Brain microvascular endothelial cell (primary cell): ENCODE measurements around the gene SLC22A2.

Experiments
- DNase-seq: peaks from one replicate; pipeline ENCODE4 v3.0.0-alpha.2; 2020
- H3K27ac ChIP-seq: fragments of 250-450 bp; sonication (Bioruptor Pico); 2 replicates; pipeline ENCODE4 v1.5.1; 2020; ENCODE audit warnings: mild to moderate bottlenecking, moderate library complexity
- H3K27me3 ChIP-seq: fragments of 250-450 bp; sonication (Bioruptor Pico); replicated peaks from 2 replicates; pipeline ENCODE4 v1.5.1; 2020; ENCODE audit warnings: mild to moderate bottlenecking
- H3K36me3 ChIP-seq: fragments of 250-450 bp; sonication (Bioruptor Pico); replicated peaks from 2 replicates; pipeline ENCODE4 v1.5.1; 2020; ENCODE audit warnings: mild to moderate bottlenecking
- H3K4me3 ChIP-seq: 2 replicates; pipeline ENCODE4 v1.5.1; 2011; ENCODE audit warnings: low read depth, mild to moderate bottlenecking, control low read depth, low read length, moderate library complexity
- in situ Hi-C: cut with HindIII; loops from 2 replicates; pipeline ENCODE4 v1.10.0; 2017; ENCODE audit warnings: low sequenced_read_pairs, low pct_ligation_motif_present
- TF ChIP-seq, protein P1 (sequence below): IDR thresholded peaks from 2 replicates; pipeline ENCODE4 v1.5.1; 2011; ENCODE audit warnings: low read depth, mild to moderate bottlenecking, moderate library complexity, low read length, control low read depth, inconsistent platforms; ENCODE audit errors: missing control alignments

Gene SLC22A2

DNA sequence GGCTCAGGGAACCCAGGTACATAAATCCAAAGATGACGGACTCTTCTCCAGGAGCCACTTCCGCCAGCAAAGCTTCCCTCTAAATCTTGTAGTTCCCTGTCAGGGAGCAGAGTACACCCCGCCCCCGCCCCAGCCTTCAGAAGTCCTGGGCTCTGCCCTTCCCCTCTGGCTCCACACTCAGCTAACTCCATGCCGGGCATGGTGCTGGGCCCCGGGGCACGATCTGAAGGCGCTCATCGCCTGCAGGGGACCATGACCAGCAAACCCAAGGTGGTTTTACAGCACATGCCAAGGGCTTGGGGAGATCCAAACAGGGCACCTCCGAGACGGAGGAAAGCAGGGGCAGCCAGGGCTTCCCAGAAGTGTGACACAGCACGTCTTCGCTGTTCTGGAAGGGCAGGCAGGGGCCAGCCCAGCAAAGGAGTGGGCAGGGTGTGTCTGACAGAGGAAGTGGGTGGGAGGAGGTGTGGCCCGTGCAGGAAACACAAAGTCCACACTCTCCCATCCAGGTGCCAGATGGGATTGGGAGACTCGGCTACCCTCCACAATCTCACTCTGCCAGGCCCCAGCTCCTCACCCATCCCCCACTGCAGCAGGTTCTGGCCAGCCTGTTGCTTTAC lies 41.6 kb upstream of the SLC22A2 start:
- Histone ChIP-seq H3K36me3 (no peaks in the 10 kb centered on the region), H3K4me3 (no peak overlapping the region), H3K27ac (no peak overlapping the region), H3K27me3 (no peaks in the 10 kb centered on the region)
- DNase-seq = no peak
- in situ Hi-C loops = no loop called here
- TF ChIP-seq, protein P1, sequence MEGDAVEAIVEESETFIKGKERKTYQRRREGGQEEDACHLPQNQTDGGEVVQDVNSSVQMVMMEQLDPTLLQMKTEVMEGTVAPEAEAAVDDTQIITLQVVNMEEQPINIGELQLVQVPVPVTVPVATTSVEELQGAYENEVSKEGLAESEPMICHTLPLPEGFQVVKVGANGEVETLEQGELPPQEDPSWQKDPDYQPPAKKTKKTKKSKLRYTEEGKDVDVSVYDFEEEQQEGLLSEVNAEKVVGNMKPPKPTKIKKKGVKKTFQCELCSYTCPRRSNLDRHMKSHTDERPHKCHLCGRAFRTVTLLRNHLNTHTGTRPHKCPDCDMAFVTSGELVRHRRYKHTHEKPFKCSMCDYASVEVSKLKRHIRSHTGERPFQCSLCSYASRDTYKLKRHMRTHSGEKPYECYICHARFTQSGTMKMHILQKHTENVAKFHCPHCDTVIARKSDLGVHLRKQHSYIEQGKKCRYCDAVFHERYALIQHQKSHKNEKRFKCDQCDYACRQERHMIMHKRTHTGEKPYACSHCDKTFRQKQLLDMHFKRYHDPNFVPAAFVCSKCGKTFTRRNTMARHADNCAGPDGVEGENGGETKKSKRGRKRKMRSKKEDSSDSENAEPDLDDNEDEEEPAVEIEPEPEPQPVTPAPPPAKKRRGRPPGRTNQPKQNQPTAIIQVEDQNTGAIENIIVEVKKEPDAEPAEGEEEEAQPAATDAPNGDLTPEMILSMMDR = no peak

DNA sequence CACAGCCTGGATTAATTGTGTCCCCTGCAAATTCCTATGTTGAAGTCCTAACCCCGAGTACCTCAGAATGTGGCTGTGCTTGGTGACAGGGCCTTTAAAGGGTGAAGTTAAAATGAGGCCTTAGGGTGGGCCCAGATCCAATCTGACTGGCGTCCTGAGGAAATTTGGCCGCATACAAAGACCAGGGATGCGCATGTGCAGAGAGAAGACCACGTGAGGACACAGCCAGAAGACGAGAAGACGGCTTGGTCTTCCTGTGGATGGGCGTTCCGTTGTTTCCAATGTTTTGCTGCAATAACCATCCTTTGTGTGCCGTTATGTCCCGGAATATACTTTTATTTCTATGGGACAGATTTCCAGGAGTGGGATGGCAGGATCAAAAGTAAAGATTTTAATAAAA lies 40.9 kb upstream of the SLC22A2 start:
- in situ Hi-C loops = no loop called here
- no peak overlapping the region for H3K4me3 ChIP-seq
- H3K27ac ChIP-seq = no peak overlapping the region
- H3K27me3 ChIP-seq = no peaks in the 10 kb centered on the region
- H3K36me3 ChIP-seq = no peaks in the 10 kb centered on the region
- DNase-seq = no peak
- TF ChIP-seq, protein P1 = no peak

DNA sequence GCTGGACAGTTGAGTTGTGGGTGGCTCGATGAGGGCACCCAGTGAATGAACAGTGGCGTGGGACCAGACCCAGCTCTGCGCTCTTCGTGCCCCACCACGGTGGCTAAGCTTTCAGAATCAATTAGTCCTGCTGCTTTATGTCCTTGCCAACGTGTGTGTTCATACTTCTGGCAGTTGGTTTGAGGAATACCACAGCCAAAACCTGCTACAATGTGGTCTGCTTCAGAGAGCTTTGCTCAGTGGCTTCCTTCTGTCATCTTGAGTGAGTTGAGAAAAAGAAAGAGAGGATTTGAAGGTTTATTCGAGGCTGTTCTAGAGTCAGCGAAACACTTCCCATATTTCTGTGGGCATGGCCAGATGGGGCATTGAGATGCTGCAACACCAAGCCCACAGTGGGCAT lies 39.5 kb upstream of the SLC22A2 start:
- in situ Hi-C loops = no loop called here
- TF ChIP-seq, protein P1 = no peak
- no peak overlapping the region for H3K4me3 ChIP-seq
- DNase-seq = no peak
- H3K36me3 ChIP-seq = no peaks in the 10 kb centered on the region
- no peak overlapping the region for H3K27ac ChIP-seq
- no peaks in the 10 kb centered on the region for H3K27me3 ChIP-seq

DNA sequence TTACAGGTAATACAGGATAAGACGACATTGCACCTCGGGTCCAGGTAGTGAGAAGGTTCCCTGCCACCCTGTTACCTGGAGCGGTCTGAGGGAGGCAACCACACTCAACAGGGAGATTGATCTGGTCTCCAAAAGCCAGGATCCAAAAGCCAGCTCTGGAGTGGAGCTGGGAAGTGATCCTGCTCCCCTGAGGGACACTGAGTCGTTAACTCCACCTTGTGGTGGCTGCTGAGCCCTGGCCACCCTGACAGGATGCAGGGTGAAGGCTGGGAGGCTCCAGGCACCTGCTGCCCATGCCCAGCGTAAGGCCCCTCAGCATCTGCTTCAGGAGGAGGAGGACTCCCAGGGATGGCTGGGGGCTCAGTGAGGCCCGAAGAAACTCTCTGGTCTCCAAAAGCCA lies 38.7 kb upstream of the SLC22A2 start:
- Histone ChIP-seq H3K27me3 (no peaks in the 10 kb centered on the region), H3K4me3 (no peak overlapping the region), H3K36me3 (no peaks in the 10 kb centered on the region), H3K27ac (no peak overlapping the region)
- TF ChIP-seq, protein P1 = no peak
- in situ Hi-C loops = no loop called here
- no peak for DNase-seq

DNA sequence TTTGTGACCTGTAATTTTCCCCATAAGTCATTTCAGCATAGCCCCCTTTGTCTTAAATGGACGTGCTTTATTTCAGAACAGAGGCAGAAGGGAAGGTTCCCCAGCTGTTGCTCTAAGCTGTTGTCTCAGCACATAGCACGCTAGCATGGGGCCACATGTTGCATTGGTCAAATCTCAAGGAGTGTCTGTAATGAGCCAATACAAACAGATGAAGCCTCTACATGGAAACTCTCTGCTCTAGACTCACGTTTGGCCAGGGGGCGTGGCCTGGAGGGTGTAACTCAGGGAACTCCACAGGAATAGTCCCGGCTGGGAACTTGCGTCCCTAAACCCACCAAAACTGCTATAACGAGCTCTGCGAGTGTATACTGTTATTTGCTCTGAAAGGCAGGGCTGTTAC lies 35.2 kb upstream of the SLC22A2 start:
- Histone ChIP-seq H3K27me3 (no peaks in the 10 kb centered on the region), H3K27ac (no peak overlapping the region), H3K36me3 (no peaks in the 10 kb centered on the region), H3K4me3 (no peak overlapping the region)
- TF ChIP-seq, protein P1 = no peak
- in situ Hi-C loops = no loop called here
- DNase-seq = no peak

DNA sequence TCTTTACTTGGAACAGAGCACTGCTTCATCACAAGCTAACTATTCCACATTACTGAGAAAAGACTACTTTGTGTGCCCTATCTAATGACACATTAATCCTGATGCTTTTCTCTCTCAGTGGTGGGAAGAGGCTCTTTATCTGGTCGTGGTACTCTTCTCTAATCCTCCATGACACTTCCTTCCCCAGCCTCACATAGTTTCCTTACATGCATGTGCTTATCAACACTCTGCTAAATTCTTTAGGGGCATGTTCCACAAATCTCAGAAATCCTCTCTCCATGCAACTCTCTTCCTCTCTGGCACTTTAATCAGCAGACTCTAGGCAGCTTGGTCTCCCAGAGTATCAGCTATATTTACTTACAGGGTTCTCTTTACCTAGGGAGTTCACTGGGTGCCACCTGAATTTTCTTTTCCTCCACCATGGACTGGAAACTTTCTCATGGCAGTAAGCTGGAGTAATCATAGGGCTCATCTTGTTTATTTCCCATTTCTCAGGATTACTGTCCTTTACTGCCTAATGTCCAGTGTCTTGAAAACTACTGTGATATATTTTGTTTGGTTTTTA lies 27.0 kb upstream of the SLC22A2 start:
- TF ChIP-seq, protein P1 = no peak
- in situ Hi-C loops = no loop called here
- H3K36me3 ChIP-seq = no peaks in the 10 kb centered on the region
- H3K27ac ChIP-seq = no peak overlapping the region
- H3K4me3 ChIP-seq = no peak overlapping the region
- H3K27me3 ChIP-seq = no peaks in the 10 kb centered on the region
- DNase-seq = no peak
